ENCODE results near the gene SNAPC3.

SNAPC3 gene

DNA sequence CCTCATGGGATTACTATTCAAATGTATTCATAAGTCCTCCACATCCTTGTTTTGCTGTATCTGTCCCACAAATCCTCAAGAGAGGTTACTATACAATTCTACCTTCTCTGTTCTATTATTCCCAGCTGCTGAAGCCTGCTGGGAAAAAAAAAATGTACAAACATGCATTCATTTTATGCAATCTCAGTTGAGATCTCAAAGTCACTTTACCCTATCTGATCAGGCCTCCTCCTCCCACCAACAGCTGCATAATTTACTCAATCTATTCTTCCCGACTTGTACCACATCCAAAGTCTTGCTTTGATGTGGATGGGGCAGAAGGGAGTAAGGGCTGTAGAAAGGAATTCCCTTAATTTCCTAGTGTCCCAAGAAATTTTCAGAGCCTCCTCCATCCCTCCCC is 59.5 kb downstream of the SNAPC3 start:
- no peak overlapping the region for H3K4me3 ChIP-seq (ENCODE audit: low read depth, low read length)
- no peak for DNase-seq (ENCODE audit: low read depth)

DNA sequence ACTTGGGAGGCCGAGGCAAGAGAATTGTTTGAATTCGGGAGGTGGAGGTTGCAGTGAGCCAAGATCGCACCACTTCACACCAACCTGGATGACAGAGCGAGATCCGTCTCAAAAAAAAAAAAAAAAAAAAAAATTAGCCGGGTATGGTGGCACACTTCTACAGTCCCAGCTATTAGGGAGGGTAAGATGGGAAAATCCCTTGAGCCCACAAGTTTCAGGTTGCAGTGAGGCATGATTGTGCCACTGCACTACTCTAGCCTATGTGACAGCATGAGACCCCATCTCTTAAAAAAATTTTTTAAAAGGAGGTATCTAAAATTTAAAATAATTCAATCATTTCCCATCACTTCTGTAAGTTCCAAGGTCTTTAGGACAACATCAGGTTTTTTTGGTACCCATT is 62.1 kb downstream of the SNAPC3 start:
- H3K4me3 ChIP-seq (ENCODE audit: low read depth, low read length), result no peak overlapping the region
- DNase-seq (ENCODE audit: low read depth), result no peak

DNA sequence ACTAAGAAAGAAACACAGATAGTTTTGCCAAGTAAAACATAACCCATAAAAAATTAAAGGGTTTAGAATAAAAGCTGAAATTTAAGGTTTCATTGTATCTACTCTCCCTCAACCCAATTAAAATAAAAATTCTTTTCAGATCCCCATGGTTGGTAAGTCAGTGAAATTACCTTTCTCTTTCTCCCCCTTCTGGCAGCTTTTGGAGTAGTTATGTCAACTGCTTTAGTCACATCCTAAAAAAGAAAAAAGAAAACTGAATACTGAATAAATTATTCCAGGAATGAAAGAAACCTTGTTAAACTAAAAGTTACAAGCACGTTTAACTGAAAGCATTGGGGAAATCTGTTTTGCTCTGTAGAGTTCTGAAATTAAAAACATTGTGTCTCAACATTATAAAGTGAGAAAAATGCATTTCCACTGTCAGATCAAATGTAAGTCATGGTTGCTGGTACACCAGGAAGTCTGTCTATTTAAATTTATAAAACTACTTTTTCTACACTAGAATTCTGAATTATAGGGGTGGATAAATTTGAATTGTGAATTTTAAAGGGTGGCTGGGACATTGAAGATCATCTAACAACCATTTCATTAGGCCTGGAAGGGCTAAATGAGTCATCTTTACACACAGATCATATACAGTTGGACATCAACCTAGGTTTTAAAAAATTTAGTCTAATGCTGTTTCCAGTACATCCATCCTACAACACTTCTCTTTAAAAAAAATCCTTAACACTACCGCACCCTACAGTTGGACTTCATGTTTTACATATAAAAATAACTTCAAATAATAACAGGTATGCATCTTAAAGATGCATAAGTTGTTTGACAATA is 63.4 kb downstream of the SNAPC3 start:
- DNase-seq (ENCODE audit: low read depth), result no peak
- no peak overlapping the region for H3K4me3 ChIP-seq (ENCODE audit: low read depth, low read length)

DNA sequence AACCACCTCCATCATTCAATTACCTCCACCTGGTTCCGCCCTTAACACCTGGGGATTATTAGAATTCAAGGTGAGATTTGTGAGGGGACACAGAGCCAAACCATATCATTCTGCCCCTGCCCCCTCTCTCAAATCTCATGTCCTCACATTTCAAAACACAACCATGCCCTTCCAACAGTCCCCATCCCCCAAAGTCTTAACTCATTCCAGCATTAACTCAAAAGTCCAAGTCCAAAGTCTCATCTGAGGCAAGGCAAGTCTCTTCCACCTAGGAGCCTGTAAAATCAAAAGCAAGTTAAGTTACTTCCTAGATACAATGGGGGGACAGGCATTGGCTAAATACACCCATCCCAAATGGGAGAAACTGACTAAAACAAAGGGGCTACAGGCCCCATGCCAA is 69.3 kb downstream of the SNAPC3 start:
- DNase-seq (ENCODE audit: low read depth), result no peak
- no peak overlapping the region for H3K4me3 ChIP-seq (ENCODE audit: low read depth, low read length)

DNA sequence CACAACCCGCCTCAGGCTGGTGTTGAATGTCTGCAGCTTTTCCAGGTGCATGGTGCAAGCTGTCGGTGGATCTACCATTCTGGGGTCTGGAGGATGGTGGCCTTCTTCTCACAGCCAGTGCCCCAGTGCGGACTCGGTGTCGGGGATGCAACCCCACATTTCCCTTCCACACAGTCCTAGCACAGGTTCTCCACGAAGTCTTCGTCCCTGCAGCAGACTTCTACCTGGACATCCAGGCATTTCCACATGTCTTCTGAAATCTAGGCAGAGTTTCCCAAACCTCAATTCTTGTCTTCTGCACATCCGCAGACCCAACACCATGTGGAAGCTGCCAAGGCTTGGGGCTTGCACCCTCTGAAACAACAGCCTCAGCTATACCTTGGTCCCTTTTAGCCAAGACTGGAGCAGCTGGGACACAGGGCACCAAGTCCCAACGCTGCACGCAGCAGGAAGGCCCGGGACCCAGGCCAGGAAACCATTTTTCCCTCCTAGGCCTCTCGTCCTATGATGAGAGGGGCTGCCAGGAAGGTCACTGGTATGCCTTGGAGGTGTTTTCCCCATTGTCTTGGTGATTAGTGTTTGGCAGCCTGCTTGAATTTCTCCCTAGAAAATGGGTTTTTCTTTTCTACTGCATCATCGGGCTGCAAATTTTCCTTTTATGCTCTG is 69.9 kb downstream of the SNAPC3 start:
- no peak overlapping the region for H3K4me3 ChIP-seq (ENCODE audit: low read depth, low read length)
- no peak for DNase-seq (ENCODE audit: low read depth)

DNA sequence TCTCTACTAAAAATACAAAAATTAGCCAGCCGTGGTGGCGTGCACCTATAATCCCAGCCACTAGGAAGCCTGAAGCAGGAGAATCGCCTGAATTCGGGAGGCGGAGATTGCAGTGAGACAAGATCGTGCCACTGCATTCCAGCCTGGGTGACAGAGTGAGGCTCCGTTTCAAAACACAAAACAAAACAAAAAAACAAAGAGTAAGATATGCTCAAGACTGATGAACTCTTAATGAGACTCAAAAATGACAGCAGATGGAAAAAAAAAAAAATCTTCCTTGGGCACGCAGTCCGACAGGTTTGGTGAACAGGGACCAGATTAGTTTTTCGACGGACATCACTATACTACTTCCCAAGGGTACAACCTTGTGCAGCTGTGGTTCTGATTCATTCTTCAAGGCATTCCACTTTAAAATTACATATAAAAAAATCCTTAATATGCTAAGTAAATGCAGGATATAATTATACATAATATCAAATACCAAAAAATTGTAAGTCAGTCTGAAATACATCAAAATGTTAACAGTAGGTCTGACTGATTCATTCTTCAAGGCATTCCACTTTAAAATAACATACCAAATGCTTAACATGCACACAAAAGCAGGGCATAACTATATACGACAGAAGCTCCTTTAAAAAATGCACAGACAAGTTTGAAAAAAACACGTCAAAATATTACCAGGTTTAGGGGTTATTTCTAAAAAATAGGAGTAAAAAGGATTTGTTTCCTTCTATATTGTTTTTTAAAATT is 75.7 kb downstream of the SNAPC3 start:
- no peak overlapping the region for H3K4me3 ChIP-seq (ENCODE audit: low read depth, low read length)
- DNase-seq (ENCODE audit: low read depth), result no peak

DNA sequence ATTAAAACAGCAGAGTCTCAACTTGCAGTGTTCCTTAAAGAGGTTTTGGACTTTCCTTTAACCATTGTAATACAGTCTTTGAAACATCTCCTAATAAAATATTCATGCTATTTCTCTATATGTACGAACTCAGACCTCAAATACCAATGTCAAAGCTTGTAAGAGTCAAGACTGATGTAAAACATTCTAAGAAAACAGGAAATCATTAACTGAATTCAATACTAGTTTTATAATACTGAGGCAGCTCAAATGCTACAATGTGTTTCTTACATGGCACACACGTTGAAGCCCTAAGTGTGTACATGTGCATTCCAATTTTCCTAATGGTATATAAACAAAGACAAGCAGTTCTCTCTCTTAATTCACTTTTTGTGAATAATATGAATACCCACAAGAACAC is 76.5 kb downstream of the SNAPC3 start:
- no peak for DNase-seq (ENCODE audit: low read depth)
- no peak overlapping the region for H3K4me3 ChIP-seq (ENCODE audit: low read depth, low read length)

DNA sequence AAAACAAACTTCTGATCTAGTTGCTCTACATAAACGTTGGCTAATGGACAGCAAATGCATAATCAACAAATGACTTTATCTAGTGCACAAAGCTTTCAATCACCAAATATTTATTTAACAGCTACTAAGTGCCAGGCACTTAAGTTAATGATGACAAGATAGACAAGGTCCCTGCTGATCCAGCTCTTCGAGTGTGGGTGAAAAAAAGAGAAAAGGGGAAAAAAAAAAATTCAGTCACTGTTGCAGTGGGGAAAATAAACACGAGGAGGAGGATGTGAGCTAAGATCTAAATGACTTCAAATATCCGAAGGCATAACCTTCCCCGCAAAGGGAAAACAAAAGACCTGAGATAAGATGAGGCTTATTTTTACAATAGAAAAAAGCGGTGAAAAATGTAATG is 78.5 kb downstream of the SNAPC3 start:
- DNase-seq (ENCODE audit: low read depth), result no peak
- H3K4me3 ChIP-seq (ENCODE audit: low read depth, low read length), result no peak overlapping the region

DNA sequence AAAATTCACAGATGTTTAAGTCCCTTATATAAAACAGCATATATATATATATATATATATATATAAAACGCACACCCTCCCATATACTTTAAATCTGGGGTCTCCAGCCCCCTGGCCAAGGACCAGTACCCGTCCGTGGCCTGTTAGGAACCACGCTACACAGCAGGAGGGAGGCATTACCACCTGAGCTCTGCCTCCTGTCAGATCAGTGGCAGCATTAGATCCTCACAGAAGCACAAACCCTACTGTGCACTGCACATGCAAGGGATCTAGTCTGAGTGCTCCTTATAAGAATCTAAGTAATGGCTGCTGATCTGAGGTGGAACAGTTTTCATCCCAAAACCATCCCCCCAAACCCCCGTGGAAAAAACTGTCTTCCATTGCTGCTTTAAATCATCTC is 79.1 kb downstream of the SNAPC3 start:
- no peak overlapping the region for H3K4me3 ChIP-seq (ENCODE audit: low read depth, low read length)

DNA sequence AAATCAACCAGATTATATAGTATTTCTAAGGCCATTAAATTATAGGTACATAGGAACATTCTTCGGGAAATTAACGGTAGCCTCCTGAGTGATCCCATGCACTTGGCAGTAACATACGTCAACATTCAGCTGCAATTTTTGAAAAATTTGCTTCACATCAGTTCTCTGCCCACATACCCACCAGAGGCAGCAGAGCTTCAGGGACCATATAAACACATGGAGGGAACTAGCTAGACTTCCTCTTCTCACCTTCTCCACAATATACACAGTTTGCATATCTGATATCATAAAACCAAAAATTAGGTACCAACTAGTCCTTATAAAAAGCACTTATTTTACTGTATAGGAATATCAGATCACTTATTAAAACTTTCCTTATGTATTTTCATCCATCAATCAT is 83.2 kb downstream of the SNAPC3 start:
- H3K4me3 ChIP-seq (ENCODE audit: low read depth, low read length), result no peak overlapping the region
- no peak for DNase-seq (ENCODE audit: low read depth)

More for the DNA sequence above, 79.1 kb downstream of the SNAPC3 start:
- DNase-seq (ENCODE audit: low read depth), result no peak

DNA sequence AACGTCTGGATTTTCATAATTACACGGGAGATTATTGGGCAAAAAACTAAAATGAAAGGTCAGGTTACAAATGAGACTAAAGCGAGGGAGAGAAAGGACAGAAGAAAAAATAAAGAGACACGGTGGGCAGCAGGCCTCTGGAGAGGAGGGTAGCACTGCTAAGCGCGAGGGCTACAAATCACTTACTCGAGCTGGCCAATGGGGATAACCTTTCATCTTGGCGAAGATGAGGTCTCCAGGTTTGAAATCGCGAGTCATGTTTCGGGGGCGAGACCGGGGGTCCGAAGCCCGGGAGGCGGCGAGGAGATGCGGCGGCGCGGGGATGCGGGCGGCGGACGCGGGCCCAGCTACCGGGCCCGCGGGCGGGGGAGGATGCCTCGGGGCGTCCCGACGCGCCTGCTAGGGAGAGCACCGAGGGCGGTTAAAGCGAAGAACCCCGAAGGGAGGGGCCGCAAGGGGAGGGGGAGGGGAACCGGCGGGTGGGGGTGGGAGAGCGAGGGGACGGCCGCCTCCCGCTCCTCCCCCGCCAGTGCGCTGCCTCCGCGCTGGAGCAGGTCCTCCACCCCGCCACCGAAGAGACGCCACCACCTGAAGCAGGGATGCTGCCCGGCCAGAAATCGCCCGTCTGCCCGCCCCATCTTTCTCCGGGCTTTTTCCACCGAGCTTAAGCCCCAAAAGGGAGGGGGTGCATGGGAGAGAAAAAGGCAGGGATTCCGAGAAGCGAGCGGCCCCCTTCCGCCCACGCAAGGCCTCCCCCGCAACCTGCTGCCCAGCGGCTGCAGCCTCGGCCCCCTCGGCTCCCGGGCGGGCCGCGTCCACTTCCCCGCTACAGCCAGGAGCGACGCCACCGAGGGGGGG is 87.5 kb downstream of the SNAPC3 start:
- no peak for DNase-seq (ENCODE audit: low read depth)
- peak overlapping the region; percentile 85 for H3K4me3 ChIP-seq (ENCODE audit: low read depth, low read length)

DNA sequence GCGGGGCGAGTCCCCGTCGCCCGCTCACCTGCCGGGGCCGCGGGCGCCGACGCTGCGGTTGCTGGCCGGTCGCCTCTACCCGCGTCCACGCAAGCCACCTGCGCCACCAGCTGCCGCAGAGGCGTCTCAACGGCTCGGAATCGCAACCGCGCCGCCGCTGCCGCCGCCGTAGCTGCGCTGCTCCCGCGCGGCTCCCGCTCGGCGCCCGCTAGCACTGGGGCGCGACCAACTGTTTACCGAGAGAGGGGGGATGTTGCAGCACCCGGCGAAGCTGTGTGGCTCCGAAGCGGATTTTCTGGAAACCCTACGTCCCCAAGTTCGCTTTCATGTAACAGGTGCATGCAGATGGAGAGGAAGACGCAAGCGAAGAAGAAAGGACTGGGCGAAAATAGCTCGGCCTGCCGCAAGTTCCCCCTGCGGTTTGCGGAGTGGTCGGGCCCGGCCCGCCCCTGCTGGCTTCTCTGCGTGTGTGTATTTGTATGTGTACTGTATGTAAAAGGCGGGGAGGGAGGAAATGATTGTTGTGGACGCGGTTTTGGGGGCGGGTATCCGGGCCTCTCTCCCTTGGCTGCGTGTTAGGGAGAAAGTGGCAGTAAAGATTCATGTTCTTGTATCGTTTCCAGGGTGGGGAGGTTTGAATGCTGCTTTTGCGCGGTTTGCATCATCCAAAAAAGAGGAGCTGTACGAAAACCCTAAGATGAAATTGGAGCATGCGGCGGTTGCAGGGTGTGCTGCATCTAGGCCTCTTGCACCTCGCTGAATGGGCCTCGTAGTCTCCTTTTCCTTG is 88.3 kb downstream of the SNAPC3 start, which contains the start of gene PSIP1:
Gene PSIP1, minus strand, starts transcription at position 182 of the 787 bp plus-strand sequence. CDS start 782 bp downstream, outside the sequence.
- peak within 1 kb of the TSS; percentile 85 for H3K4me3 ChIP-seq (ENCODE audit: low read depth, low read length)
- peak; percentile 56 for DNase-seq (ENCODE audit: low read depth)

Measured in skeletal muscle cell (primary cell).